ENCODE results near the gene CNKSR1.
"Not testable (repeated sequence)": the region's sequence is repeated elsewhere in the genome, so short reads cannot be mapped to it uniquely, and the experiment has no call there.

Gene CNKSR1

GRCh38 chr1:26225033-26225831, 47.9 kb downstream of the CNKSR1 start:
- DNase-seq (ENCODE audit: low read depth in 2 of 2) = peak in 1 of 2 donors; percentile 47

GRCh38 chr1:26230682-26231081, 53.4 kb downstream of the CNKSR1 start:
- DNase-seq (ENCODE audit: low read depth in 2 of 2) = not testable (repeated sequence)

GRCh38 chr1:26233903-26234643, 56.8 kb downstream of the CNKSR1 start, which contains the start of gene CEP85:
Gene CEP85 (plus strand): TSS chr1:26234200. CDS start chr1:26239784, 5,584 bp downstream.
- peak; percentile 96 to 98 for DNase-seq (ENCODE audit: low read depth in 2 of 2)

GRCh38 chr1:26234644-26235370, 57.5 kb downstream of the CNKSR1 start:
- DNase-seq (ENCODE audit: low read depth in 2 of 2) = no peak

- no peak for DNase-seq (ENCODE audit: low read depth in 2 of 2)
Observed at GRCh38 chr1:26237230-26237966, 60.1 kb downstream of the CNKSR1 start.
